Heart right ventricle (tissue), 16 donors: Measurements from ENCODE around the gene EFEMP2. TPM values are rescaled to one million over a fixed set of nuclear protein-coding genes. Genes with fewer than 3 reads are reported as not detected.
A peak's percentile ranks its signal among the peaks of the same experiment; 100 is the strongest.

ENCODE experiments used
- ATAC-seq, 8 donors: fragments of 200-7000 bp; cut with Tn5 transposase; one replicate each; pipeline ENCODE4 v1.9.1; 2020; ENCODE audit warnings: mild to moderate bottlenecking in 8 of 8, moderate library complexity in 8 of 8, moderate number of reproducible peaks in 1 of 8
- DNase-seq, 2 donors: peaks; one replicate each; pipeline ENCODE4 v3.0.0-alpha.2; 2020
- H3K27ac ChIP-seq, 10 donors: fragments of 200-600 bp; sonication (generic) in 2 of 10; one replicate each; pipeline versions ENCODE4 v1.5.0 to v1.8.0; 2020 to 2022; ENCODE audit warnings: mild to moderate bottlenecking in 3 of 10
- H3K27me3 ChIP-seq, 7 donors: fragments of 200-600 bp; one replicate each; pipeline ENCODE4 v1.8.0; 2021 to 2022; ENCODE audit warnings: mild to moderate bottlenecking in 2 of 7
- H3K36me3 ChIP-seq, 9 donors: fragments of 200-600 bp; sonication (generic) in 1 of 9; one replicate each; pipeline versions ENCODE4 v1.5.0 to v1.8.0; 2020 to 2022; ENCODE audit warnings: mild to moderate bottlenecking in 2 of 9
- H3K4me1 ChIP-seq, 9 donors: fragments of 200-600 bp; sonication (generic) in 1 of 9; one replicate each; pipeline versions ENCODE4 v1.5.0 to v1.8.0; 2020 to 2022; ENCODE audit warnings: mild to moderate bottlenecking in 4 of 9
- H3K4me3 ChIP-seq, 10 donors: fragments of 200-600 bp; sonication (generic) in 2 of 10; one replicate each; pipeline versions ENCODE4 v1.5.0 to v1.8.0; 2020 to 2022; ENCODE audit warnings: mild to moderate bottlenecking in 7 of 10, moderate library complexity in 2 of 10
- H3K9me3 ChIP-seq, 11 donors: fragments of 200-600 bp in 10 of 11; sonication (generic) in 2 of 11; one replicate each; pipeline versions ENCODE4 v1.5.0 to v1.8.0; 2013 to 2022; ENCODE audit warnings: mild to moderate bottlenecking in 2 of 11, control low read depth in 1 of 11, moderate library complexity in 1 of 11
- CTCF ChIP-seq, 9 donors: fragments of 200-600 bp; sonication (generic) in 2 of 9; IDR thresholded peaks; one replicate each; pipeline versions ENCODE4 v1.5.0 to v1.8.0; 2021 to 2022; ENCODE audit warnings: antibody characterized with exemption in 9 of 9, mild to moderate bottlenecking in 5 of 9, moderate library complexity in 1 of 9
- WGBS, 2 donors: extraction: QIAGEN DNeasy Blood & Tissue Kit; methylation state at CpG; one replicate each; pipeline ENCODE4 v1.1.7; 2013; ENCODE audit warnings: inconsistent platforms in 1 of 2; 5-methylcytosine and 5-hydroxymethylcytosine counted together
- intact Hi-C, 10 donors: fragments of 100-400 bp; cut with DNase I; formaldehyde crosslinking; loops; one replicate each; pipeline versions ENCODE4 v1.11.1 to v1.14.2; 2022
- polyA plus RNA-seq, 2 donors: library from polyadenylated mRNA; stranded (reverse); fragments of 200-250 nt; gene quantifications; one replicate each; pipeline ENCODE4 v1.2.3, GENCODE V29; 2013
- total RNA-seq, 10 donors: library from RNA; stranded (reverse); fragmentation: NEBNext Ultra II Directional in 3 of 10; extraction: Animal tissue kit (Norgen Biotek cat#: 25700) in 3 of 10; gene quantifications; one replicate each; pipeline versions ENCODE4 v1.2.1 to v1.2.4, GENCODE V29; 2021 to 2023
- donor health status: Arrhythmogenic right ventricular cardiomyopathy.
- donor health status: ischemic (EF 13 %, LVEDD 7.1; RV severe dilation, severe dysfunction).
- donor health status: healthy with polysubstance abuse.
- donor health status: DM: no; HTN: yes; CAD: no.
- donor health status: DM: no; HTN: no; CAD: no.
- donor health status: ischemic (EF 25% LVEDD 6.9; RV normal size, moderate dysfunction).
- donor health status: ischemic (EF 25% LVEDD 5.7; RV mildly dilated, moderate dysfunction).
- donor health status: healthy.
- donor health status: DM: yes; HTN: yes; CAD: no.
- donor health status: Ischemic cardiomyopathy.
- donor health status: ischemic (EF 35%, LVEDD 5.7; RV mildly dilated, moderate dysfunction).
- donor health status: nonischemic (EF 11% LVEDD 7.7; RV severe dilation, severe dysfunction).
- donor health status: DM: yes; HTN: yes; CAD: no.
- donor health status: PGD.
- donor health status: ischemic (EF 29% LVEDD 5.4; RV normal size, mild dysfunction).
- donor health status: nonischemic (EF 23%, LVEDD 6.1; RV moderate dilation, normal function).

Gene EFEMP2
- total and polyA plus RNA-seq, 12 donors, result 54.8 to 133 (median 89.6) TPM

GRCh38 chr11:65903068-65903481 is 30.5 kb upstream of the EFEMP2 start:
- TF ChIP-seq CTCF (IDR thresholded peaks at IDR 0.05), result no peak
- Histone ChIP-seq H3K4me3 (no peak overlapping the region), H3K9me3 (no peaks in the 10 kb centered on the region), H3K36me3 (no peaks in the 10 kb centered on the region), H3K4me1 (peaks cover 6 to 25% (median 17%) of the 10 kb centered on the region in 9 donors), H3K27me3 (peaks cover 0 to 9% (median 4%) of the 10 kb centered on the region in 7 donors), H3K27ac (no peak overlapping the region)
- WGBS, 2 donors, result 31 to 34% methylated on average over 5 of the region's 5 CpGs
- intact Hi-C loops, result no loop called here
- no peak for DNase-seq
- ATAC-seq, result no peak

GRCh38 chr11:65900899-65901180 is 28.2 kb upstream of the EFEMP2 start:
- Histone ChIP-seq H3K27ac (peak overlapping the region in 3 of 10 donors; percentile 64 to 93 (median 83)), H3K9me3 (no peaks in the 10 kb centered on the region), H3K4me1 (peaks cover 6 to 25% (median 17%) of the 10 kb centered on the region in 9 donors), H3K4me3 (peak overlapping the region in 7 of 10 donors; percentile 54 to 72 (median 63)), H3K27me3 (peaks cover 0 to 9% (median 4%) of the 10 kb centered on the region in 7 donors), H3K36me3 (peaks cover 0 to 3% (median 0%) of the 10 kb centered on the region in 9 donors)
- TF ChIP-seq CTCF (IDR thresholded peaks at IDR 0.05), result no peak
- DNase-seq (no peak), ATAC-seq (no peak)
- 69 to 73% methylated on average over 11 of the region's 11 CpGs for WGBS, 2 donors
- intact Hi-C loops, result no loop called here

DNA sequence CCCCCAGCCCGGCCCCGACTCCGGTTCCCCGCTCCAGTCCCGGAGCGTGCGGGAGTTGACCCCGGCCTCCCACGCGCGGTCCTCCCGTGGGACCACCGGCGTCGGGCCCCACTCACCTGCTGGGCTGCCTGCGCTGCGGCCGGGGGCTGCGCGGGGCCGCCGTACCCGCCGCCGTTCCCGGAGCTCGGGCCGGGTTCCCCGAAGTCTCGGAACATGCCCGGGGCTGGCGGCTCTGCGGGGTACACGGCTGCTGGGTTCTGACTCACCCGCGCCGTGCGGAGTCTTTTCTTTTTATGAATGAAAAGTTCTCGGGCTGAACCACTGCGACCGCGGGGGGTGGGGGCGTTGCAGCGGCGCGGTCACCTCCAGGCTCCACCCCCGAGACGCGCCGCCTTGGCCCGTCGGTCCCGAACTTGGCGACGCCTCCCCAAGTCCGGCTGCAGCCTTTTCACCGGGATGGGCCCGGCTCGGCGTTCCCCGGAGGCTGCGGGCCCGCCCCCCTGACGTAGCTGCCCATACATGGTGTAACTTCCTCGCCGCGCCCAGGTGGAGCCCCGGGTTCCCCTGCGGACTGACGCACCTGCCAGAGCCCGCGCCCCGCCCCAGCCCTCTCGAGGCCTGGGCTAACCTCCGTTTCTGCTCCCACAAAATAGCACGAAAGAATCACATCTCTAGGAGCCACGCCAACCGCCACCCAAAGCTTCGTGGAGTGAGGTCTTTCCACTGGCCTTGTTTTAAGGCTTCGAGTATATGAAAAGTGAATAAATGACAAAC is 27.7 kb upstream of the EFEMP2 start, which contains the start of gene FOSL1:
Gene FOSL1, minus strand, starts transcription at position 264 of the 774 bp plus-strand sequence. Its CDS starts 49 bp downstream, at position 215.
- Histone ChIP-seq H3K4me3 (peak within 1 kb of the TSS; percentile 41 to 79 (median 61)), H3K27me3 (peaks cover 0 to 9% (median 4%) of the 10 kb centered on the region in 7 donors), H3K27ac (peak within 1 kb of the TSS in 7 of 10 donors; percentile 10 to 93 (median 61)), H3K9me3 (no peaks in the 10 kb centered on the region), H3K4me1 (peaks cover 6 to 25% (median 17%) of the 10 kb centered on the region in 9 donors), H3K36me3 (peaks cover 0 to 6% (median 0%) of the 10 kb centered on the region in 9 donors)
- ATAC-seq, result peak; percentile 88 to 95 (median 91)
- 2% methylated on average over 74 to 80 of the region's 80 CpGs for WGBS, 2 donors
- intact Hi-C loops, result no loop called here
- peak; percentile 86 to 88 for DNase-seq
- TF ChIP-seq CTCF (IDR thresholded peaks at IDR 0.05), result peak in 1 of 9 donors; percentile 9

- peak; percentile 22 to 79 (median 64) for ATAC-seq
- 2% methylated on average over 65 to 78 of the region's 78 CpGs for WGBS, 2 donors
- peak overlapping the region in 7 of 10 donors; percentile 10 to 93 (median 61) for H3K27ac ChIP-seq
These were observed 26.9 kb upstream of the EFEMP2 start for GRCh38 chr11:65899356-65900124.

More at GRCh38 chr11:65899356-65900124, 26.9 kb upstream of the EFEMP2 start:
- peaks cover 7 to 30% (median 19%) of the 10 kb centered on the region in 9 donors for H3K4me1 ChIP-seq
- H3K4me3 ChIP-seq, result peak overlapping the region; percentile 41 to 79 (median 61)
- peaks cover 0 to 9% (median 4%) of the 10 kb centered on the region in 7 donors for H3K27me3 ChIP-seq
- peaks cover 0 to 6% (median 0%) of the 10 kb centered on the region in 9 donors for H3K36me3 ChIP-seq
- intact Hi-C loops, result no loop called here
- no peak for TF ChIP-seq CTCF (IDR thresholded peaks at IDR 0.05)
- peak; percentile 51 to 62 for DNase-seq
- no peaks in the 10 kb centered on the region for H3K9me3 ChIP-seq
